ENCODE data around the gene TAF5.

DNA sequence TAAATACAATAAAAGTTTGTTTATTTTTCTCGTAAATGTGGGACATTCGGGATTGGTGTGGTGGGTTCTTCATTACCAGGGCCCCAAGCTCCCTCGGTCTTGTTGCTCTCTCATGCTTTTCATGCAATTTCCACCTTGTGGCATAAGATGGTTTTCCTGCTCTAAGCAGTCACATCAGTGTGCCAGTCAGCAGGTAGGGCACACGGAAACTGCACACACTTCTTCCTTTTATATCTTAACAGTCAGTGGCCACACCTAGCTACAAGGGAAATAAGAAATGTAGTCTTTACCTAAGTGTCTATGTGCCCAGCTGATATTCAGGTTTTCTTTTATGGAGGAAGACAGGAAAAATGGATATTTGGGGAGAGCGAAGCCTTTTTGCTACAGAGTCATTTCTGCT lies 6.5 kb downstream of the TAF5 start:
- TF ChIP-seq CTCF (IDR thresholded peaks at IDR 0.05; ENCODE audit: low read length), result no peak
- TF ChIP-seq EZH2 (IDR thresholded peaks at IDR 0.05; ENCODE audit: borderline replicate concordance, low read length), result no peak

Data from OCI-LY1 (cell line).